Endothelial cell of hepatic sinusoid (primary cell): ENCODE results near the gene SLC40A1.

Experiments
- in situ Hi-C: cut with HindIII; loops from 2 replicates; pipeline ENCODE4 v1.10.0; 2017; ENCODE audit warnings: low sequenced_read_pairs

The SLC40A1 gene

DNA sequence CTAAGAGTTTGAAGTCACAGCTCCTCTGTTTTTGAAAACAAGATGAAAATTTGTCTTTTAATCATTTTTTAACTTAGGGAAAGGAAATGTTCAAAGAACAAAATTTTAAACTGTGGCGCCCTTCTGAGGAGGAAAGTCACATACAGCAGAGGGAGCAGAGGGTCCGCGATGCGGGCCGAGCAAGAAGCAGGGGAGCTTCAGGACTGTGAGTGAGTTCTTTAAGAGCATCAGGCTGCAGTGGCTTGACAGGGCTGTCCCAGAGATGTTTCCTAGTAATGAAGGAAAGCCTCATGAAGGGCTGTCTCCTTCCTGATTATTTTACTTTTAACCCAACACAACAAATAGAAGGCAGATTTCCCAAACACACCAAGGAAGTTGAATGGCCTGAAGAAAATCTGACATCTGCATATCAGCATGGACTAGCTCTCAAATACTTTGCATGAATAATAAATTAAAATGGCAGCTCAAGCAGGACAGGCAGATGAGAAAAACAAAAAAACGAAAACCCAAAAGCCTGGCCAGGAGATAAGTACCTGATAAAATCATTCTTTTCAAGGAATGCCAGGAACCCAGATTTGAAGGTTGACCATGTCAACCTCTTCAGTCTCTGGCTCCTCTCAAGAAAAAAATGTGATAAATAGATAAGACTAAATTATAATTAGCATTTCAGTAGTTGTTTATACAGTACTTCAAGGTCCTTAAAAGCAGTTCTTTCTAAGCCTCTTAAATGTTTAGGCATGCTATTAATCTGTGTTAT, 60.8 kb downstream of the SLC40A1 start:
- in situ Hi-C loops, result no loop called here

DNA sequence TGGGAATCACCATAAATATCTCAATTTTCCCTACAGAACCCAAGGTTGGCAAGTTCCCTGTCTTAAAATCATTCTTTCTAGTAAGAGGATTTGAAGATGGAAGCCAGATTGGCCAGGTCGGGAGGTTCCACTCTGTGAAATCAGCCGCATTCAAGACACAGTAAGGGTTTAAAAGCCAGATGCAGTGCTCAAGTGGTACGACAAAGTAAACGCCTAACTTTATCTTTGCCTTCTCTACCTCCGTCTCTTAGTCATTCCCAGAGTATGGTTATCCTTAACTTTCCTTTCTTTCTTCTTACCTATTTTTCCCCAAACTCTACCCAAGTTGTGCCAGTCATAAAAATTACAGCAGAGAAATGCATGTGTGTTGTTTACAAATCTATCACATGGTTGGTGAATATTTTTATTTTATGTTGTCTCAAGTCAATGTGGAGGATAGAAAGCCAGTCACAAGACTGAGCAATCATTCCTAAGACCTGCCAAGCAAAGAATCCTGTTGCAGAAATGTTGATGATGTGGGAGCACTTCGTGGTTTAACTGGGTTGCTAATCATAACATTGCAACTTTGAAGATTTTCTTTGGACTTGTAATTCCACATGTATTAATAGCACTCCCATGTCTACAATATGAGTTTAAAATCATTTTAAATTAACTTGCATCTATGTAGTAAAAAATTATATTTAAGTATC, 62.6 kb downstream of the SLC40A1 start:
- in situ Hi-C loops, result no loop called here

DNA sequence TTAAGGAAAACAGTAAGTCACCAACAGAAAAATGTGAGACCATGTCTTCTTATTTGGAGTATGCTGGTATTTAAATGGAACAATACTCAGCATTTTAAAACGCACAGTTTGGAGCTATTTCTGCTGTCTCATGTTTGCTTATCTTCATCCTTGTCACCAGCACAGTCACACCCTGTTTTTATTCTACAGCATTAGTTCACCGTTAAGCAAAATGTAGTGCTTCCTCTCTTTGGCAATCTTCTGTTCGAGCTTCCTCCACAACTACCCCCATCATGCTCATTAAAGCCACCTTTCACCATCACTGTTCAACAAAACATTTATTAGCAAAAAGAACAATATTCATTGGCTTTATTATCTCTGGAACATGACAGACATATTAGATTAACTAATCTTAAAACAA, 64.0 kb downstream of the SLC40A1 start:
- in situ Hi-C loops, result no loop called here

DNA sequence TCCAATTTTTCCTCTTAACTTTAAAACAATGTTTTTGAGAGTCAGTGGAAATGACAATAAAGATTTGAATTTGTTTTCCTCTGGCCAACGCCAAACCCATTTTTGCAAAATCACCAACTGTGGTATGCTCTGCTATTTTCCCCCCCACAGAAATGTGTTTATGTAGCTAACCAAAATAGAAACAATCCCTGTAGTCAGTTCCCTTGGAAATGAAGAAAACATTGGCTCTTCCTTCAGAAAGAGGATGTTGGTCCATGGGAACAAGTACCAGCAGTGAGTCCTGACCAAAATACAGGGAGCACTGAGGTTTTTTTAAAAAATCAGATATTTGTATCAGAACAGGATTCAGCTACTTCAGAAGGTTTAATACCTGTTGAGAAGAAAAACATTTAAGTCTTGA, 65.3 kb downstream of the SLC40A1 start:
- in situ Hi-C loops, result no loop called here

DNA sequence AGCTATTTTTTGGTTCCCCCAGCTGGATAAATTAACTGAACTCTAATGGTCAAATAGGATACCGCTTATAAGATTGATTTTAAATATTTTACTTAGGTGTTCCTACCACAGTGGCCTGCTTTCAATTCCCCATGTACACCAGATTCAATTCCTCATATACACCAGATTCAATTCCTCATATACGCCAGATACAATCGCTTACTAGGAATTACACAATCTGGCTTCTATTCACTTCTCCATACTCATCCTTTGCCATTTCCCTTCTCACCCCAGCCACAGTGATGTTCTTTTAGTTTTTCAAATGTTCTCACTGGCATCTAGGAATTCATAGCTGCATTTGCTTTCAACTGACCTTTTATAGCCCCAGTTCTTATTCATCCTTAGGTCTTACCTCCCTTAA, 66.5 kb downstream of the SLC40A1 start:
- in situ Hi-C loops, result no loop called here

DNA sequence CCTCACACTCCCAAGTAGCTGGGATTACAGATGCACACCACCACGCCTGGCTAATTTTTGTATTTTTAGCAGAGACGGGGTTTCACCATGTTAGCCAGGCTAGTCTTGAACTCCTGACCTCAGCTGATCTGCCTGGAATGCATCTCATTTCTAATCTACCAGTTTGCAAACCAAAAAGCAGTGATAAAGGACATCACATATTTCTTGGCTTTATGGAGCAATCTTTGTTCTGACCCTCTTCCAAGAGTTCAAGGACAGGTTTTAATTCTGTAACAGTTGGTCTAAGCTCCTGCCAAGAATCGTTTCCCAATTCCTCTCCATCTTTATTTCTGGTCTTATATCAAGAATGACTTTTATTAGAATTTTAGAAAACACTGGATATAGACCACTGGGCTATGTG, 67.7 kb downstream of the SLC40A1 start:
- in situ Hi-C loops, result no loop called here

DNA sequence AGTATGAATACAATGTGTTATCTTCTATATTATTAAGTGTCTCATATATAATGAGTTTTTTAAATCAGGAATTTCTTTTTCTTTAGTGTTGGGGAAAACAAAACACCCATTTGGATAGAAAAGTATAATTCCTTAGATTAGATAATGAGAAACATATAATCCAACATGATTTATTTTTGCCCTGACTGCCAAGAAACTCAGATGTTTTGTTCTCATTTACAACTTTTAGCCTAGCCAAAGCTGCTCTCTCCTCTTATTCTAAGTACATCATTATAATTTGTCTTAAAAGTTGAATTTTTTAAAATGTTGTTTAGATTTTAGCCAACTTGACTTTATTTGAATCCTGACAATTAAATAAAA, 68.6 kb downstream of the SLC40A1 start:
- in situ Hi-C loops, result no loop called here

DNA sequence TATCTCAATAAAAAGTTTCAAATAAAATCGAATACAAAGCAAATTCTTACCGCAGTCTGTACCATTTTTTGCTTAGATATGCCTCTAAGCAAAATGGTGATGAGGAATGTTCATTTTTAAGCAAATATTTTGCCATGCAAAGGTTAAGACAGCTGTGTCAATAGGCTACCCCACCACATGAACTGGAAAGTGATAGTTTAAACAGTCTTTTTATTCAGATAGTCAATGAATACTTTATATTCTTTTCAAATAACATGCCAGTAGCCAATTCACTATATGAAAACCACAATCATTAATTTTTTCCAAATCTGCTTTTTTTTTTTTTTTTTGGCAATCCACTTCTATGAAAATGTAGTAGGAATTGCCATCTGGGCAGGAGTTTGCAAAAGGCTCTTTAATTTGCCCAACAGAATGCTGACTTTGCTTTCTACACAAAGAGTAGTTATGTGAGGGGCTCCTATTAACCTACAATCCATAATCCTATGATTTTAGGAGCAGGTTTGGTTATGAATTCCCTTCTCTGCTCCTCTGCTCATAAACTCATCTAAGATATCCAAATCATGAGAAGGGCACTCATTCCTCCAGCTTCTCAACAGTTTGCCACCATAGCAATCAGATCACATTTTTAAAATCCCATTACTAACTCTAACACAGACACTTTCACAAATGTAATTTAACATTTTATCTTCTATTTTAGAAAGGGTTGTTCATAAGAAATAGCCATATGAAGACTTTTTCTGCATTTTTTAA, 69.2 kb downstream of the SLC40A1 start:
- in situ Hi-C loops, result no loop called here
